ENCODE measurements around the gene RPS16. TPM values are rescaled to one million over a fixed set of nuclear protein-coding genes. Genes with fewer than 3 reads are reported as not detected.

RPS16 gene
- total and polyA plus RNA-seq, 2 of the 13 experiments (the other 11 are each of a cell fraction or from before 2014, with no cell fraction given), result 488 to 2,583 TPM

DNA sequence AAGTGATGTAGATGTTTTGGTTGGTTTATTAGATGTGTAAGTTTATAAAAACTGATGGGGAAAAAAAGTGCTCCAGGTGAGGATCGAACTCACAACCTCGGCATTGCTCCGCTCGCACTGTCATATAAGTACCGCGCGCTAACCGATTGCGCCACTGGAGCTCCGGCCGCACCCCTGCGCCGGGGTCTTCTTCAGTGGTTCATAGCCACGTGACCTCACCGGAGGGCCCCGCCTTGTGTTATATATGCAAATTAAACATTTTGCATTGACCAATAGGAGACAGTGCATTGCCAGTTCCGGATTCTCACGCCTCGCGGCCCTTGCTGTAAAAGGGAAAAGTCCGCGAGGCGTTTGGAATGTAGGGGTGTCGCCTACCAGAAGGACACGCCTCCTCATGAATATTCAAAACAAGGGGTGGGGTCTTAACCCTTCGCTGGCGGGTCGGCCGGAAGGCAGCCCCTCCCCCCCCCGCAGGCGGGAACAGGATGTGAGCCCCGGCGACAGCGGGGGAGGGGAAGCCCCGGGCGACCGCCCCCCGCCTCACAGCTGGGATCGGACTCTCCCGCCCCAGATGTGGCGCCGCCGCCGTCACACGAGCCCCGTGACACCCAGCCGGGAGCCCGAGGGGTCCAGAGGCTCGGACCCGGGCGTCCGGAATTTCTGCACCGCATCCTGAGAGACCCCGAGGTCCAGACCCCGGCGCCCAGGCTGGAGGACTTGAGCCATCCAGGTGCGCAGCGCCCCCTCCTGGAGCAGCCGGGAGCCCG is 23.5 kb downstream of the RPS16 start, which contains the start of gene PLEKHG2 (continued):
- TF ChIP-seq, protein P1, sequence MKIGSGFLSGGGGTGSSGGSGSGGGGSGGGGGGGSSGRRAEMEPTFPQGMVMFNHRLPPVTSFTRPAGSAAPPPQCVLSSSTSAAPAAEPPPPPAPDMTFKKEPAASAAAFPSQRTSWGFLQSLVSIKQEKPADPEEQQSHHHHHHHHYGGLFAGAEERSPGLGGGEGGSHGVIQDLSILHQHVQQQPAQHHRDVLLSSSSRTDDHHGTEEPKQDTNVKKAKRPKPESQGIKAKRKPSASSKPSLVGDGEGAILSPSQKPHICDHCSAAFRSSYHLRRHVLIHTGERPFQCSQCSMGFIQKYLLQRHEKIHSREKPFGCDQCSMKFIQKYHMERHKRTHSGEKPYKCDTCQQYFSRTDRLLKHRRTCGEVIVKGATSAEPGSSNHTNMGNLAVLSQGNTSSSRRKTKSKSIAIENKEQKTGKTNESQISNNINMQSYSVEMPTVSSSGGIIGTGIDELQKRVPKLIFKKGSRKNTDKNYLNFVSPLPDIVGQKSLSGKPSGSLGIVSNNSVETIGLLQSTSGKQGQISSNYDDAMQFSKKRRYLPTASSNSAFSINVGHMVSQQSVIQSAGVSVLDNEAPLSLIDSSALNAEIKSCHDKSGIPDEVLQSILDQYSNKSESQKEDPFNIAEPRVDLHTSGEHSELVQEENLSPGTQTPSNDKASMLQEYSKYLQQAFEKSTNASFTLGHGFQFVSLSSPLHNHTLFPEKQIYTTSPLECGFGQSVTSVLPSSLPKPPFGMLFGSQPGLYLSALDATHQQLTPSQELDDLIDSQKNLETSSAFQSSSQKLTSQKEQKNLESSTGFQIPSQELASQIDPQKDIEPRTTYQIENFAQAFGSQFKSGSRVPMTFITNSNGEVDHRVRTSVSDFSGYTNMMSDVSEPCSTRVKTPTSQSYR (CRISPR knock-in tag; IDR thresholded peaks at IDR 0.05; ENCODE audit: borderline replicate concordance), result peak; percentile 98
- TF ChIP-seq, protein P2, sequence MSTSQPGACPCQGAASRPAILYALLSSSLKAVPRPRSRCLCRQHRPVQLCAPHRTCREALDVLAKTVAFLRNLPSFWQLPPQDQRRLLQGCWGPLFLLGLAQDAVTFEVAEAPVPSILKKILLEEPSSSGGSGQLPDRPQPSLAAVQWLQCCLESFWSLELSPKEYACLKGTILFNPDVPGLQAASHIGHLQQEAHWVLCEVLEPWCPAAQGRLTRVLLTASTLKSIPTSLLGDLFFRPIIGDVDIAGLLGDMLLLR (CRISPR knock-in tag; IDR thresholded peaks at IDR 0.05), result no peak
- TF ChIP-seq NKX3-1 (CRISPR knock-in tag; IDR thresholded peaks at IDR 0.05) (peak; percentile 79; the same call in 1 of the 2 replicates), GABPB1 (CRISPR knock-in tag; IDR thresholded peaks at IDR 0.05) (peak; percentile 92), ZNF576 (CRISPR knock-in tag; IDR thresholded peaks at IDR 0.05) (no peak), MED13 (CRISPR knock-in tag; IDR thresholded peaks at IDR 0.05) (no peak), ZNF878 (CRISPR knock-in tag; IDR thresholded peaks at IDR 0.05) (peak; percentile 28; the same call in 1 of the 2 replicates), SETDB1 (CRISPR knock-in tag; IDR thresholded peaks at IDR 0.05; ENCODE audit: borderline replicate concordance) (no peak), ASH2L (IDR thresholded peaks at IDR 0.05; ENCODE audit: insufficient read length, low read depth, low read length) (peak; percentile 19), KAT2B (IDR thresholded peaks at IDR 0.05; ENCODE audit: borderline replicate concordance, low read depth, low read length) (no peak), SATB2 (CRISPR knock-in tag; IDR thresholded peaks at IDR 0.05) (no peak), ZNF12 (CRISPR knock-in tag; IDR thresholded peaks at IDR 0.05) (no peak), CREB3 (CRISPR knock-in tag; IDR thresholded peaks at IDR 0.05) (no peak), ZBTB10 (CRISPR knock-in tag; IDR thresholded peaks at IDR 0.05; ENCODE audit: borderline replicate concordance) (no peak), KDM5B (CRISPR knock-in tag; IDR thresholded peaks at IDR 0.05; ENCODE audit: borderline replicate concordance) (peak; percentile 58; the same call in 1 of the 2 replicates), DZIP1 (CRISPR knock-in tag; IDR thresholded peaks at IDR 0.05) (no peak), PITX1 (CRISPR knock-in tag; IDR thresholded peaks at IDR 0.05) (0 out of 2 replicates have a peak, but pooled peaks have one; percentile 12), AKAP8 (CRISPR knock-in tag; IDR thresholded peaks at IDR 0.05) (no peak), DR1 (CRISPR knock-in tag; IDR thresholded peaks at IDR 0.05) (no peak)

Measured in HepG2 (cell line).